ENCODE data around the gene DSC1. TPM values are rescaled to one million over a fixed set of nuclear protein-coding genes. Genes with fewer than 3 reads are reported as not detected.

The DSC1 gene
- total RNA-seq, 1 donor from 2014 or later = not detected

- Mint-ChIP-seq H3K4me3 (no peak overlapping the region), H3K4me1 (no peaks in the 10 kb centered on the region), H3K27ac (no peak overlapping the region), H3K36me3 (no peaks in the 10 kb centered on the region), H3K9me3 (no peaks in the 10 kb centered on the region), H3K27me3 (ENCODE audit: insufficient read depth, low read depth) (no peaks in the 10 kb centered on the region)
- Histone ChIP-seq H3K9me3 (ENCODE audit: low read depth) (no peaks in the 10 kb centered on the region), H4K20me1 (ENCODE audit: low read depth) (no peaks in the 10 kb centered on the region), H3K27me3 (no peaks in the 10 kb centered on the region), H3K36me3 (no peaks in the 10 kb centered on the region), H3K4me2 (no peak overlapping the region), H3K27ac (no peak overlapping the region), H3F3A (ENCODE audit: low read depth) (no peaks in the 10 kb centered on the region), H3K4me3 (no peak overlapping the region), H3K79me2 (ENCODE audit: low read depth) (no peaks in the 10 kb centered on the region), H3K9ac (no peak overlapping the region), H2AFZ (replicated peaks) (no peak overlapping the region), H3K4me1 (no peaks in the 10 kb centered on the region)
- DNase-seq (ENCODE audit: low spot score) = no peak
- TF ChIP-seq CTCF (IDR thresholded peaks at IDR 0.05) = no peak
- no peak for TF ChIP-seq EZH2phosphoT487 (IDR thresholded peaks at IDR 0.05)
- no peak for TF ChIP-seq EZH2 (IDR thresholded peaks at IDR 0.05)
Observed at GRCh38 chr18:31148600-31148999, 14.1 kb downstream of the DSC1 start.

- Histone ChIP-seq H3K27ac (no peak overlapping the region), H3K36me3 (no peaks in the 10 kb centered on the region), H4K20me1 (ENCODE audit: low read depth) (no peaks in the 10 kb centered on the region), H3K27me3 (no peaks in the 10 kb centered on the region), H3K79me2 (ENCODE audit: low read depth) (no peaks in the 10 kb centered on the region), H3K4me3 (no peak overlapping the region), H3K4me2 (no peak overlapping the region), H3K9me3 (ENCODE audit: low read depth) (no peaks in the 10 kb centered on the region), H2AFZ (replicated peaks) (no peak overlapping the region), H3K4me1 (no peaks in the 10 kb centered on the region), H3K9ac (no peak overlapping the region), H3F3A (ENCODE audit: low read depth) (no peaks in the 10 kb centered on the region)
- Mint-ChIP-seq H3K4me3 (no peak overlapping the region), H3K9me3 (no peaks in the 10 kb centered on the region), H3K27ac (no peak overlapping the region), H3K36me3 (no peaks in the 10 kb centered on the region), H3K4me1 (no peaks in the 10 kb centered on the region), H3K27me3 (ENCODE audit: insufficient read depth, low read depth) (no peaks in the 10 kb centered on the region)
- TF ChIP-seq EZH2 (IDR thresholded peaks at IDR 0.05) (no peak), EZH2phosphoT487 (IDR thresholded peaks at IDR 0.05) (no peak), CTCF (IDR thresholded peaks at IDR 0.05) (no peak)
- no peak for DNase-seq (ENCODE audit: low spot score)
Observed at GRCh38 chr18:31146809-31147208, 15.8 kb downstream of the DSC1 start.

GRCh38 chr18:31143025-31143424 lies 19.6 kb downstream of the DSC1 start:
- Mint-ChIP-seq H3K27ac (no peak overlapping the region), H3K9me3 (no peaks in the 10 kb centered on the region), H3K4me1 (no peaks in the 10 kb centered on the region), H3K4me3 (no peak overlapping the region), H3K36me3 (no peaks in the 10 kb centered on the region), H3K27me3 (ENCODE audit: insufficient read depth, low read depth) (no peaks in the 10 kb centered on the region)
- Histone ChIP-seq H3K27me3 (no peaks in the 10 kb centered on the region), H3K4me2 (no peak overlapping the region), H2AFZ (replicated peaks) (no peak overlapping the region), H4K20me1 (ENCODE audit: low read depth) (no peaks in the 10 kb centered on the region), H3K36me3 (no peaks in the 10 kb centered on the region), H3K9ac (no peak overlapping the region), H3K4me1 (no peaks in the 10 kb centered on the region), H3K4me3 (no peak overlapping the region), H3F3A (ENCODE audit: low read depth) (no peaks in the 10 kb centered on the region), H3K9me3 (ENCODE audit: low read depth) (no peaks in the 10 kb centered on the region), H3K79me2 (ENCODE audit: low read depth) (no peaks in the 10 kb centered on the region), H3K27ac (no peak overlapping the region)
- TF ChIP-seq EZH2 (IDR thresholded peaks at IDR 0.05) (no peak), EZH2phosphoT487 (IDR thresholded peaks at IDR 0.05) (no peak), CTCF (IDR thresholded peaks at IDR 0.05) (no peak)
- no peak for DNase-seq (ENCODE audit: low spot score)
